ENCODE data around the gene THOC1.

GRCh38 chr18:183769-184168, 84.1 kb downstream of the THOC1 start:
- TF ChIP-seq CTCF (IDR thresholded peaks at IDR 0.05) = no peak
- TF ChIP-seq POLR2AphosphoS5 (IDR thresholded peaks at IDR 0.05) = no peak

Measured in transverse colon (tissue), 4 donors.